ENCODE measurements around the gene SLC38A4.

DNA sequence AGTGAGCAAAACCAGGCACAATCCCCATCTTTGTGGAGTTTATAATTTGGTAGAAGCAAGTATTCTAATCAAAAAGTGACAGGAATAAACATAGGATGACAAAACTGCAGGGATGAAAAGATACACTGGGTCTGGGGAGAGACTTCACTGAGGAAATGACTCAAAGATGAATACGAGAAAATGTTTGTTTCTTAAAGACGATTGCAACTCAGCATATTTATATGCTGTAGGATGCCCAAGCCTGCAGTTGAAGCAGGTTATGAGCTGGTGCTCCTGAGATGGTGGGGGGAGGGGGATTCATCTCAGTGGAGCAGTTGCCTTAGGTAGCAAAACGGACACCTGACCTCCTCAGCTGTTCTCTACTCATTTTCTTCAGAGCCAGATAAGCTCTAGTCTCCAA is 13.4 kb upstream of the SLC38A4 start:
- TF ChIP-seq ZNF274 (IDR thresholded peaks at IDR 0.05; ENCODE audit: low read depth, low read length) = no peak
- TF ChIP-seq SUZ12 (IDR thresholded peaks at IDR 0.05; ENCODE audit: extremely low read depth, insufficient read depth, insufficient read length) = no peak

Data from NT2/D1 (cell line).